ENCODE data around the gene GLIS1.

DNA sequence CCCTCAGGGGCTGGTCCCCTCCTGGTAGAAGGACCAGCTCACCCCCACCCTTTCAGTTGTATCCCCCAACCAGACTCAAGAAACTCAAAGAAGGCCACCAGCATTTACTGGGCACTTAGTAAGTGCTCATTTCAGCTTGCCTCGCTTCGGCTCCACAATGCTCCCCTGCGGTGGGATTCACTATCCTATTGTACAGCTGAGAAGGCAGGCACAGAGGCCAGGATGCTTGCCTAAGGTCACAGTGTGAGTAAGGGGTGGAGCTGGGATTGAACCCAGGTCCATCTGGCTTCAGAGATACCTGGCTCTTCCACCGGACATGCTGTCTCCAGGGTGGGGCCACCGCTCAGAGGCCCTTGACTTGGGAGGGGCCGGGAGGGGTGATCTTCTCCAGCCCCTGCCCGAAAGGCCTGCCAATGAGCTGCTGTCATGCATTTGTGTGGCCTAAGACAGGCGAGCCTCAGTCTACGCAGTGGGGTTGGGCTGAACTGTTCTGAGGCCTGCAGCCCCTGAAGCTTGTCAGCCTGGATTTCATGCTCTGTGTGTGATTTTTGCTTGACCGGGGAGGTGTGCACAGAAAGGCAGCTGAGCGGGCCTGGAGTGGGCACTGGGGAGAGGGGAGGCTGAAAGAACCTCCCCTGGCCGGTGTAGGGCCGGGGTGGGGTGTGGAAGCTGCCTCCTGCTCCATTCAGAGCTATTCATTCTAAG is 231.7 kb downstream of the GLIS1 start:
- TF ChIP-seq, protein P1, sequence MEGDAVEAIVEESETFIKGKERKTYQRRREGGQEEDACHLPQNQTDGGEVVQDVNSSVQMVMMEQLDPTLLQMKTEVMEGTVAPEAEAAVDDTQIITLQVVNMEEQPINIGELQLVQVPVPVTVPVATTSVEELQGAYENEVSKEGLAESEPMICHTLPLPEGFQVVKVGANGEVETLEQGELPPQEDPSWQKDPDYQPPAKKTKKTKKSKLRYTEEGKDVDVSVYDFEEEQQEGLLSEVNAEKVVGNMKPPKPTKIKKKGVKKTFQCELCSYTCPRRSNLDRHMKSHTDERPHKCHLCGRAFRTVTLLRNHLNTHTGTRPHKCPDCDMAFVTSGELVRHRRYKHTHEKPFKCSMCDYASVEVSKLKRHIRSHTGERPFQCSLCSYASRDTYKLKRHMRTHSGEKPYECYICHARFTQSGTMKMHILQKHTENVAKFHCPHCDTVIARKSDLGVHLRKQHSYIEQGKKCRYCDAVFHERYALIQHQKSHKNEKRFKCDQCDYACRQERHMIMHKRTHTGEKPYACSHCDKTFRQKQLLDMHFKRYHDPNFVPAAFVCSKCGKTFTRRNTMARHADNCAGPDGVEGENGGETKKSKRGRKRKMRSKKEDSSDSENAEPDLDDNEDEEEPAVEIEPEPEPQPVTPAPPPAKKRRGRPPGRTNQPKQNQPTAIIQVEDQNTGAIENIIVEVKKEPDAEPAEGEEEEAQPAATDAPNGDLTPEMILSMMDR (conservative IDR thresholded peaks at IDR 0.05; ENCODE audit: low read length): no peak
- TF ChIP-seq EZH2phosphoT487 (IDR thresholded peaks at IDR 0.05; ENCODE audit: borderline replicate concordance): no peak
